ENCODE results near the gene NUP214. TPM values are rescaled to one million over a fixed set of nuclear protein-coding genes. Genes with fewer than 3 reads are reported as not detected.

Gene NUP214
- total RNA-seq, 2 experiments from 2014 or later = 19.7 to 69.6 TPM

GRCh38 chr9:131120620-131121228 lies 4.7 kb upstream of the NUP214 start:
- peaks cover 2% of the 10 kb centered on the region for H3K79me2 ChIP-seq (ENCODE audit: insufficient read depth, low read depth, low read length)
- TF ChIP-seq EZH2phosphoT487 (IDR thresholded peaks at IDR 0.05; ENCODE audit: borderline replicate concordance, low read depth, low read length) (no peak), CTCF (conservative IDR thresholded peaks at IDR 0.05; ENCODE audit: low read length) (no peak)
- intact Hi-C loops (cut with micrococcal nuclease; ENCODE audit: unreplicated experiment) = no loop called here
- ChIA-PET CTCF (ENCODE audit: unreplicated experiment) (no interaction called here), POLR2A (interaction anchor here (0.6 kb wide), 1 partner anchor 10 kb away, joined by 7 read pairs; no protein-coding TSS in a partner anchor)
- H3K9me3 ChIP-seq (ENCODE audit: low read length) = no peaks in the 10 kb centered on the region
- H4K20me1 ChIP-seq (ENCODE audit: insufficient read depth, low read length) = no peaks in the 10 kb centered on the region
- no peak overlapping the region for H3K27ac ChIP-seq (ENCODE audit: low read depth, low read length, poor library complexity, severe bottlenecking)
- DNase-seq (ENCODE audit: low spot score) = no peak
- no peaks in the 10 kb centered on the region for H3K4me1 ChIP-seq (ENCODE audit: insufficient read depth, low read length, poor library complexity, severe bottlenecking)
- H2AFZ ChIP-seq (ENCODE audit: low read length) = no peak overlapping the region
- no peaks in the 10 kb centered on the region for H3K36me3 ChIP-seq (ENCODE audit: insufficient read depth, low read length)
- no peak overlapping the region for H3K4me3 ChIP-seq (ENCODE audit: low read depth, low read length, poor library complexity, severe bottlenecking)
- H3K4me2 ChIP-seq (ENCODE audit: low read length) = no peak overlapping the region
- BruUV-seq (replicated peaks) = no TSS peak
- H3K9me2 ChIP-seq (ENCODE audit: insufficient read depth, low read length) = no peaks in the 10 kb centered on the region

GRCh38 chr9:131121346-131121745 lies 4.0 kb upstream of the NUP214 start:
- intact Hi-C loops (cut with micrococcal nuclease; ENCODE audit: unreplicated experiment) = no loop called here
- CTCF ChIA-PET (ENCODE audit: unreplicated experiment) = no interaction called here

More at GRCh38 chr9:131121346-131121745, 4.0 kb upstream of the NUP214 start:
- no peak overlapping the region for H2AFZ ChIP-seq (ENCODE audit: low read length)
- no peaks in the 10 kb centered on the region for H3K36me3 ChIP-seq (ENCODE audit: insufficient read depth, low read length)
- no peak for TF ChIP-seq CTCF (conservative IDR thresholded peaks at IDR 0.05; ENCODE audit: low read length)
- TF ChIP-seq EZH2phosphoT487 (IDR thresholded peaks at IDR 0.05; ENCODE audit: borderline replicate concordance, low read depth, low read length) = no peak
- no peaks in the 10 kb centered on the region; the same call in 1 of the 2 replicates for H4K20me1 ChIP-seq (ENCODE audit: insufficient read depth, low read length)
- H3K9me2 ChIP-seq (ENCODE audit: insufficient read depth, low read length) = no peaks in the 10 kb centered on the region
- DNase-seq (ENCODE audit: low spot score) = no peak
- POLR2A ChIA-PET = interaction anchor here (0.6 kb wide), 1 partner anchor 10 kb away, joined by 7 read pairs; no protein-coding TSS in a partner anchor
- no peak overlapping the region for H3K4me2 ChIP-seq (ENCODE audit: low read length)
- no peaks in the 10 kb centered on the region for H3K9me3 ChIP-seq (ENCODE audit: low read length)
- H3K79me2 ChIP-seq (ENCODE audit: insufficient read depth, low read depth, low read length) = peaks cover 8% of the 10 kb centered on the region
- peaks cover under 1% of the 10 kb centered on the region for H3K4me1 ChIP-seq (ENCODE audit: insufficient read depth, low read length, poor library complexity, severe bottlenecking)
- BruUV-seq (replicated peaks) = no TSS peak
- no peak overlapping the region for H3K27ac ChIP-seq (ENCODE audit: low read depth, low read length, poor library complexity, severe bottlenecking)
- no peak overlapping the region for H3K4me3 ChIP-seq (ENCODE audit: low read depth, low read length, poor library complexity, severe bottlenecking)

Measured in OCI-LY7 (cell line).